ENCODE measurements around the gene PLCB4.

DNA sequence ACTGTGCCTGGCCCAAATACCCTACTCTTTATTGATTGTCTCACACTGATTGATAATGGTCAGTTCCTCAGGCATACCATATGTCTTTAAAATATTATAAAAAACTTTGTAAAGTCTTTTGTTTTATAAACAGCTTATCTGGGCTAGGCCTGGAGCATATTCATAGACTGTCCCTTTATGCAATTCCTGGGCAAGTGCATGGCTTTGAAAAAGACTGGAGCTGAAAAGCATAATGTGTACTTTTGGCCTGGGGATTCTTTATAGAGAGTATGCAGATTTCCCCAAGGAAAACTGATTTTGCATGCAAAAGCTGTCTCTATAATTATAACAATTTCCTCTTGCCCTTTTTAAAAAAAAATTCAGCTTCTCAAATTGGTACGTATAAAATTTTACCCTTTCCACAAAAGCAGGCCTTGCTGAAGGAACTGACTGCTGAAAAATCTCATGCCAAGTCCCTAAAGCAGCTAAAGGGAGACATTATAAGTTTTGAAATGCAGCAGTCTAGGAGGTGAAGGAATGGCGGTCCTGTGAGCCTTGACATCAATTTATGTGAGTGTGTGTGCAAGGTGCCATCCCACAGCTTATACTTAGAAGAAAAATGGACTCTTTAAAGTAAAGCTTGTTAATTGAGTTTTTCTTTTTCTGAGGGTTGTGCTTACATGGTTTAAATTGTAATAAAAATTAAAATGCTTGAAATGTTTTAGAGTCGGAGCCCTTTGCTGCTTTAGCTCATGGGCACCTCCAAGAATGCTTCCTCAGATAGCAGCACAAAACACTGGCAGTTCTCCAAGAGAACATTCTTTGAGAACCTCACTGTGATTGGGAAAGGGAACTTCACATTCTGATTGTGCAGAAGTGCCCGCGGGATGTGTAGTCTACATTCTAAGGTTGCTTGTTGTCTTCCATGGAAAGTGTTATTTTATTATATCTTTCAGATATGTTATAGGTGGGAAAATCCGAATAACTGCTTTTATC lies 43.9 kb downstream of the PLCB4 start:
- TF ChIP-seq, protein P1, sequence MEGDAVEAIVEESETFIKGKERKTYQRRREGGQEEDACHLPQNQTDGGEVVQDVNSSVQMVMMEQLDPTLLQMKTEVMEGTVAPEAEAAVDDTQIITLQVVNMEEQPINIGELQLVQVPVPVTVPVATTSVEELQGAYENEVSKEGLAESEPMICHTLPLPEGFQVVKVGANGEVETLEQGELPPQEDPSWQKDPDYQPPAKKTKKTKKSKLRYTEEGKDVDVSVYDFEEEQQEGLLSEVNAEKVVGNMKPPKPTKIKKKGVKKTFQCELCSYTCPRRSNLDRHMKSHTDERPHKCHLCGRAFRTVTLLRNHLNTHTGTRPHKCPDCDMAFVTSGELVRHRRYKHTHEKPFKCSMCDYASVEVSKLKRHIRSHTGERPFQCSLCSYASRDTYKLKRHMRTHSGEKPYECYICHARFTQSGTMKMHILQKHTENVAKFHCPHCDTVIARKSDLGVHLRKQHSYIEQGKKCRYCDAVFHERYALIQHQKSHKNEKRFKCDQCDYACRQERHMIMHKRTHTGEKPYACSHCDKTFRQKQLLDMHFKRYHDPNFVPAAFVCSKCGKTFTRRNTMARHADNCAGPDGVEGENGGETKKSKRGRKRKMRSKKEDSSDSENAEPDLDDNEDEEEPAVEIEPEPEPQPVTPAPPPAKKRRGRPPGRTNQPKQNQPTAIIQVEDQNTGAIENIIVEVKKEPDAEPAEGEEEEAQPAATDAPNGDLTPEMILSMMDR (IDR thresholded peaks at IDR 0.05; ENCODE audit: insufficient read depth, low read length), result no peak
- no peak for TF ChIP-seq GABPA (IDR thresholded peaks at IDR 0.05; ENCODE audit: low read depth)
- TF ChIP-seq, protein P2, sequence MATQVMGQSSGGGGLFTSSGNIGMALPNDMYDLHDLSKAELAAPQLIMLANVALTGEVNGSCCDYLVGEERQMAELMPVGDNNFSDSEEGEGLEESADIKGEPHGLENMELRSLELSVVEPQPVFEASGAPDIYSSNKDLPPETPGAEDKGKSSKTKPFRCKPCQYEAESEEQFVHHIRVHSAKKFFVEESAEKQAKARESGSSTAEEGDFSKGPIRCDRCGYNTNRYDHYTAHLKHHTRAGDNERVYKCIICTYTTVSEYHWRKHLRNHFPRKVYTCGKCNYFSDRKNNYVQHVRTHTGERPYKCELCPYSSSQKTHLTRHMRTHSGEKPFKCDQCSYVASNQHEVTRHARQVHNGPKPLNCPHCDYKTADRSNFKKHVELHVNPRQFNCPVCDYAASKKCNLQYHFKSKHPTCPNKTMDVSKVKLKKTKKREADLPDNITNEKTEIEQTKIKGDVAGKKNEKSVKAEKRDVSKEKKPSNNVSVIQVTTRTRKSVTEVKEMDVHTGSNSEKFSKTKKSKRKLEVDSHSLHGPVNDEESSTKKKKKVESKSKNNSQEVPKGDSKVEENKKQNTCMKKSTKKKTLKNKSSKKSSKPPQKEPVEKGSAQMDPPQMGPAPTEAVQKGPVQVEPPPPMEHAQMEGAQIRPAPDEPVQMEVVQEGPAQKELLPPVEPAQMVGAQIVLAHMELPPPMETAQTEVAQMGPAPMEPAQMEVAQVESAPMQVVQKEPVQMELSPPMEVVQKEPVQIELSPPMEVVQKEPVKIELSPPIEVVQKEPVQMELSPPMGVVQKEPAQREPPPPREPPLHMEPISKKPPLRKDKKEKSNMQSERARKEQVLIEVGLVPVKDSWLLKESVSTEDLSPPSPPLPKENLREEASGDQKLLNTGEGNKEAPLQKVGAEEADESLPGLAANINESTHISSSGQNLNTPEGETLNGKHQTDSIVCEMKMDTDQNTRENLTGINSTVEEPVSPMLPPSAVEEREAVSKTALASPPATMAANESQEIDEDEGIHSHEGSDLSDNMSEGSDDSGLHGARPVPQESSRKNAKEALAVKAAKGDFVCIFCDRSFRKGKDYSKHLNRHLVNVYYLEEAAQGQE (IDR thresholded peaks at IDR 0.05; ENCODE audit: insufficient replicate concordance, low read depth), result no peak
- TF ChIP-seq POLR2AphosphoS5 (IDR thresholded peaks at IDR 0.05; ENCODE audit: low read depth), result no peak
